Stomach smooth muscle (tissue), 2 donors: ENCODE results near the gene ATP6V1F.
A peak's percentile ranks its signal among the peaks of the same experiment; 100 is the strongest.

Source experiments
- H3K27ac ChIP-seq: one replicate; pipeline ENCODE4 v1.7.0; 2013; ENCODE audit warnings: mild to moderate bottlenecking, low read length, inconsistent platforms
- H3K27me3 ChIP-seq, 2 donors: one replicate each; pipeline ENCODE4 v1.7.0; 2013; ENCODE audit warnings: low read length in 2 of 2; ENCODE audit not compliant: insufficient read depth in 2 of 2, control insufficient read depth in 1 of 2
- H3K36me3 ChIP-seq, 2 donors: one replicate each; pipeline ENCODE4 v1.7.0; 2013; ENCODE audit warnings: low read length in 2 of 2; ENCODE audit not compliant: control insufficient read depth in 2 of 2, insufficient read depth in 2 of 2
- H3K4me1 ChIP-seq: one replicate; pipeline ENCODE4 v1.7.0; 2013; ENCODE audit warnings: low read length; ENCODE audit not compliant: control insufficient read depth, insufficient read depth
- H3K4me3 ChIP-seq, 2 donors: one replicate each; pipeline ENCODE4 v1.7.0; 2013; ENCODE audit warnings: low read length in 2 of 2
- H3K9ac ChIP-seq, 2 donors: one replicate each; pipeline ENCODE4 v1.7.0; 2013; ENCODE audit warnings: low read length in 2 of 2, mild to moderate bottlenecking in 1 of 2
- H3K9me3 ChIP-seq, 2 donors: one replicate each; pipeline ENCODE4 v1.7.0; 2013; ENCODE audit warnings: low read length in 2 of 2; ENCODE audit not compliant: control insufficient read depth in 2 of 2
- donor health status: healthy.
- donor health status: Pancreatic carcinoma.

The ATP6V1F gene

GRCh38 chr7:128849804-128850490 is 12.7 kb upstream of the ATP6V1F start:
- H3K27me3 ChIP-seq = no peaks in the 10 kb centered on the region
- H3K36me3 ChIP-seq = peaks cover 82 to 89% of the 10 kb centered on the region in 2 donors
- no peaks in the 10 kb centered on the region for H3K9me3 ChIP-seq
- H3K27ac ChIP-seq = peak overlapping the region; percentile 18
- H3K4me3 ChIP-seq = no peak overlapping the region
- H3K4me1 ChIP-seq = peaks cover under 1% of the 10 kb centered on the region
- no peak overlapping the region for H3K9ac ChIP-seq

GRCh38 chr7:128852537-128853254 is 10.0 kb upstream of the ATP6V1F start:
- Histone ChIP-seq H3K9me3 (no peaks in the 10 kb centered on the region), H3K27me3 (no peaks in the 10 kb centered on the region), H3K36me3 (peaks cover 80 to 90% of the 10 kb centered on the region in 2 donors), H3K27ac (peak overlapping the region; percentile 18), H3K4me1 (peaks cover 4% of the 10 kb centered on the region), H3K9ac (no peak overlapping the region), H3K4me3 (no peak overlapping the region)

DNA sequence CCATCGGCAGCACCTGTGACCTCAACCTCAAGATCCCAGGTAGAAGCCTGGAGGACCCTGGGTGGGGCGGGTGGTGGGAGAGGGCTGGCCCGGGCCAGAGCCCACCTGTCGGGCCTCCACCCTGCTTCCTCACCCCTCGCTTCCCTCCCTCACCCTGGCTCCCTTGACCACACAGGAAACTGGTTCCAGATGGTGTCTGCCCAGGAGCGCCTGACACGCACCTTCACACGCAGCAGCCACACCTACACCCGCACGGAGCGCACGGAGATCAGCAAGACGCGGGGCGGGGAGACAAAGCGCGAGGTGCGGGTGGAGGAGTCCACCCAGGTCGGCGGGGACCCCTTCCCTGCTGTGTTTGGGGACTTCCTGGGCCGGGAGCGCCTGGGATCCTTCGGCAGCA is 8.9 kb upstream of the ATP6V1F start:
- H3K36me3 ChIP-seq = peaks cover 69 to 83% of the 10 kb centered on the region in 2 donors
- H3K9ac ChIP-seq = no peak overlapping the region
- H3K4me1 ChIP-seq = peaks cover 10% of the 10 kb centered on the region
- no peaks in the 10 kb centered on the region for H3K9me3 ChIP-seq
- H3K27ac ChIP-seq = peak overlapping the region; percentile 18
- H3K27me3 ChIP-seq = no peaks in the 10 kb centered on the region
- H3K4me3 ChIP-seq = no peak overlapping the region

GRCh38 chr7:128854396-128854795 is 8.3 kb upstream of the ATP6V1F start:
- Histone ChIP-seq H3K9ac (no peak overlapping the region), H3K9me3 (no peaks in the 10 kb centered on the region), H3K4me3 (no peak overlapping the region), H3K27ac (no peak overlapping the region), H3K27me3 (no peaks in the 10 kb centered on the region), H3K4me1 (peaks cover 14% of the 10 kb centered on the region), H3K36me3 (peaks cover 64 to 78% of the 10 kb centered on the region in 2 donors)

GRCh38 chr7:128855559-128855958 is 7.1 kb upstream of the ATP6V1F start:
- Histone ChIP-seq H3K27ac (peak overlapping the region; percentile 46), H3K9ac (no peak overlapping the region), H3K4me3 (no peak overlapping the region), H3K27me3 (no peaks in the 10 kb centered on the region), H3K4me1 (peaks cover 26% of the 10 kb centered on the region), H3K9me3 (no peaks in the 10 kb centered on the region), H3K36me3 (peaks cover 54 to 67% of the 10 kb centered on the region in 2 donors)

DNA sequence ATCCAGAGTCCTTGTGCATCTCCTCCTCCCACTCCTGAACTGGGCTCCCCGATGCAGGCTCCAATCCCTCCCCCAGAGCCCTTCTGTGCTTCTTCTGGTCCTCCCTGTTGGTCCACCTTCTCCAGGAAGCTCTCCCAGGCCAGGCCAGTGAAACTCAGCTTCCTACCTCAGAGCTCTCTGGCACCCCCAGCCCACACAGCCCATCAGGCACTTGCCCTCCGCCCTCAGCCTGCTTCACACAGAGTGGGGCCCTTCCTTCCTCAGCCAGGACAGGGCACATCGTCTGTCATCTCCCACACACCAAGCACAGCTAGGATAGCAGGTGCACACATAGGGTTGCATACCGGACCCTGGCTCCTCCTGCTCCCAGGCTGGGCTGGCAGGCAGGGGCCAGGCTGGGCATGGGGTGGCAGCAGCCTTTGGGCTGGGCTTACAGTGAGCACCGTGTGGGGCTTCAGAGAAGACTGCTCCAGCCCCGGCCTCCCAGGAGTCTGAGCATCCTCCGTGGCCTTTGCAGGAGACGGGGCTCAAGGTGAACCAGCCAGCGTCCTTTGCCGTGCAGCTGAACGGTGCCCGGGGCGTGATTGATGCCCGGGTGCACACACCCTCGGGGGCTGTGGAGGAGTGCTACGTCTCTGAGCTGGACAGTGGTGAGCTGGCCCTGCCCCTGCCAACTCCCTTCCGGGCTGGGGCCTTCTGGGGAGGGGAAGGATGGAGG is 6.5 kb upstream of the ATP6V1F start:
- peaks cover 48 to 61% of the 10 kb centered on the region in 2 donors for H3K36me3 ChIP-seq
- no peak overlapping the region for H3K9ac ChIP-seq
- H3K4me3 ChIP-seq = no peak overlapping the region

DNA sequence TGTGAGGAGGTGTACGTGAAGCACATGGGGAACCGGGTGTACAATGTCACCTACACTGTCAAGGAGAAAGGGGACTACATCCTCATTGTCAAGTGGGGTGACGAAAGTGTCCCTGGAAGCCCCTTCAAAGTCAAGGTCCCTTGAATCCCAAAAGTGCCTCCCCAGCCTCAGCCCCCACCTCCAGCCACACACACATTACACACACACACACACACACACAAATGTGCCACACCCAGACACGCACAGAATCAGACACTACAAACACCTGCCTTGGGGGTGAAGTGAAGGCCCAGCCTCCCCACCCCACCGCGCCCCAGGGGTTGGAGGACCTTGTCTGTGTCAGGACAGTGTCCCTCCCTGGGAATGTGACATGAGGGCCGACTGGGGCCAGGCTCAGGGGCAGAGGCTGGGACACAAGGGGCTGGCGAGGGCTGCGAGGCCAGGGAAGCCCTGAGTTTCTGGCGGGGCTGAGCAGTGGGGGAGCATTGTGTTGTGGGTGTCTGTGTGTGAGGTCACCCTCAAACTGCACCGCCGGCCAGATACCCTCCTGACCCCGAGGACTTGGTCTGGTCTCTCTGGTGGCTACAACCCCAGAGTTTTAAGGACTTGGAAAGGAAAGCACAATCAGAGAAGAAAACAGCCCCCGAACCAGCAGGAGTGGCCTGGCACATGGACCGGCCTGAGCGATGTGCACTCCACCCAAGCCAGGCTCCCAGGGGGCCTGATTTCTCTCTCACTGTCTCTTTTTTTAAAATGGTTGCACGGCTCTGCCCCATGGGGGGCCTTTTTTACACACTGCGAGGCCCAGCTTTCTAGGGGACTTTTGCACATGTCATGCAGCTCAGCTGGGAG is 4.0 kb upstream of the ATP6V1F start:
- no peak overlapping the region for H3K9ac ChIP-seq
- H3K27ac ChIP-seq = peak overlapping the region; percentile 76
- H3K4me1 ChIP-seq = peaks cover 43% of the 10 kb centered on the region
- no peaks in the 10 kb centered on the region for H3K27me3 ChIP-seq
- peaks cover 26 to 39% of the 10 kb centered on the region in 2 donors for H3K36me3 ChIP-seq
- H3K9me3 ChIP-seq = no peaks in the 10 kb centered on the region
- no peak overlapping the region for H3K4me3 ChIP-seq

More for the DNA sequence above, 6.5 kb upstream of the ATP6V1F start:
- Histone ChIP-seq H3K9me3 (no peaks in the 10 kb centered on the region), H3K27ac (peak overlapping the region; percentile 46), H3K4me1 (peaks cover 32% of the 10 kb centered on the region), H3K27me3 (no peaks in the 10 kb centered on the region)

- peaks cover 18 to 30% of the 10 kb centered on the region in 2 donors for H3K36me3 ChIP-seq
- H3K27ac ChIP-seq = peak overlapping the region; percentile 76
- no peaks in the 10 kb centered on the region for H3K9me3 ChIP-seq
- H3K9ac ChIP-seq = no peak overlapping the region
- no peak overlapping the region for H3K4me3 ChIP-seq
- H3K27me3 ChIP-seq = no peaks in the 10 kb centered on the region
- peaks cover 47% of the 10 kb centered on the region for H3K4me1 ChIP-seq
These were observed 3.2 kb upstream of the ATP6V1F start for GRCh38 chr7:128859232-128860157.

- H3K4me3 ChIP-seq = no peak overlapping the region
- peak overlapping the region in 1 of 2 donors; percentile 13 for H3K9ac ChIP-seq
- no peaks in the 10 kb centered on the region for H3K9me3 ChIP-seq
- peaks cover 21 to 24% of the 10 kb centered on the region in 2 donors for H3K36me3 ChIP-seq
- H3K4me1 ChIP-seq = peaks cover 44% of the 10 kb centered on the region
- no peaks in the 10 kb centered on the region for H3K27me3 ChIP-seq
- peak overlapping the region; percentile 76 for H3K27ac ChIP-seq
These were observed 2.2 kb upstream of the ATP6V1F start for GRCh38 chr7:128860158-128861073.
